ENCODE data around the gene MARCHF10. TPM values are rescaled to one million over a fixed set of nuclear protein-coding genes. Genes with fewer than 3 reads are reported as not detected.

The MARCHF10 gene
- total RNA-seq, 2 experiments from 2014 or later = not detected

GRCh38 chr17:62800585-62800984, 7.5 kb downstream of the MARCHF10 start:
- no TSS peak for BruUV-seq (replicated peaks)
- no peaks in the 10 kb centered on the region for H3K36me3 ChIP-seq (ENCODE audit: insufficient read depth, low read length)
- H3K4me2 ChIP-seq (ENCODE audit: low read length) = no peak overlapping the region
- H3K4me1 ChIP-seq (ENCODE audit: insufficient read depth, low read length, poor library complexity, severe bottlenecking) = no peaks in the 10 kb centered on the region
- intact Hi-C loops (cut with micrococcal nuclease; ENCODE audit: unreplicated experiment) = no loop called here
- no peaks in the 10 kb centered on the region for H3K9me3 ChIP-seq (ENCODE audit: low read length)
- no peak overlapping the region for H3K27ac ChIP-seq (ENCODE audit: low read depth, low read length, poor library complexity, severe bottlenecking)
- H3K79me2 ChIP-seq (ENCODE audit: insufficient read depth, low read depth, low read length) = no peaks in the 10 kb centered on the region
- TF ChIP-seq, protein P1, sequence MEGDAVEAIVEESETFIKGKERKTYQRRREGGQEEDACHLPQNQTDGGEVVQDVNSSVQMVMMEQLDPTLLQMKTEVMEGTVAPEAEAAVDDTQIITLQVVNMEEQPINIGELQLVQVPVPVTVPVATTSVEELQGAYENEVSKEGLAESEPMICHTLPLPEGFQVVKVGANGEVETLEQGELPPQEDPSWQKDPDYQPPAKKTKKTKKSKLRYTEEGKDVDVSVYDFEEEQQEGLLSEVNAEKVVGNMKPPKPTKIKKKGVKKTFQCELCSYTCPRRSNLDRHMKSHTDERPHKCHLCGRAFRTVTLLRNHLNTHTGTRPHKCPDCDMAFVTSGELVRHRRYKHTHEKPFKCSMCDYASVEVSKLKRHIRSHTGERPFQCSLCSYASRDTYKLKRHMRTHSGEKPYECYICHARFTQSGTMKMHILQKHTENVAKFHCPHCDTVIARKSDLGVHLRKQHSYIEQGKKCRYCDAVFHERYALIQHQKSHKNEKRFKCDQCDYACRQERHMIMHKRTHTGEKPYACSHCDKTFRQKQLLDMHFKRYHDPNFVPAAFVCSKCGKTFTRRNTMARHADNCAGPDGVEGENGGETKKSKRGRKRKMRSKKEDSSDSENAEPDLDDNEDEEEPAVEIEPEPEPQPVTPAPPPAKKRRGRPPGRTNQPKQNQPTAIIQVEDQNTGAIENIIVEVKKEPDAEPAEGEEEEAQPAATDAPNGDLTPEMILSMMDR (conservative IDR thresholded peaks at IDR 0.05; ENCODE audit: low read length) = no peak
- no peak for TF ChIP-seq EZH2phosphoT487 (IDR thresholded peaks at IDR 0.05; ENCODE audit: borderline replicate concordance, low read depth, low read length)
- ChIA-PET POLR2A (interaction anchor here (0.6 kb wide), 1 partner anchor 54 kb away, joined by 3 read pairs; no protein-coding TSS in a partner anchor), CTCF (ENCODE audit: unreplicated experiment) (no interaction called here)
- no peaks in the 10 kb centered on the region for H4K20me1 ChIP-seq (ENCODE audit: insufficient read depth, low read length)
- H3K4me3 ChIP-seq (ENCODE audit: low read depth, low read length, poor library complexity, severe bottlenecking) = no peak overlapping the region
- H3K9me2 ChIP-seq (ENCODE audit: insufficient read depth, low read length) = no peaks in the 10 kb centered on the region
- DNase-seq (ENCODE audit: low spot score) = no peak
- no peak overlapping the region for H2AFZ ChIP-seq (ENCODE audit: low read length)

DNA sequence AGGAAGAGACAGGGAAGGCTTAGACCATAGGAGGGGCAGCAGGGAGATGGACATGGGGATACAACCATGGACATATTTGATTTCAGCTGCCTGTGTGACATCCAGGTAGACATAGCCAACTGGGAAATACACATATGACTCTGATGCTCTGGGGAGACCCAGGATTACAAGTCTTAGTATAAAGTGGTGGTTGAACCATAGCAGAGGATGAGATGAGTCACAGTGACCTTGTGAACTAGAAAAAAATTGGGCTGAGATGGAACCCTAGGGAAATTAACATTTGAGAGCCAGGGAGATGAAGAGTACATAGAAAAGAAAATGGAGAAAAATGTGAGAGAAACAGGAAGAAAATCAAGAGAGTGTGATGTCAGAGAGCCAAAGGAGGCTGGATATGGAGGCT, 10.2 kb downstream of the MARCHF10 start:
- no peaks in the 10 kb centered on the region for H4K20me1 ChIP-seq (ENCODE audit: insufficient read depth, low read length)
- H3K9me3 ChIP-seq (ENCODE audit: low read length) = no peaks in the 10 kb centered on the region
- CTCF ChIA-PET (ENCODE audit: unreplicated experiment) = no interaction called here
- TF ChIP-seq EZH2phosphoT487 (IDR thresholded peaks at IDR 0.05; ENCODE audit: borderline replicate concordance, low read depth, low read length) = no peak
- TF ChIP-seq, protein P1 (conservative IDR thresholded peaks at IDR 0.05; ENCODE audit: low read length) = no peak
- no peak overlapping the region for H3K27ac ChIP-seq (ENCODE audit: low read depth, low read length, poor library complexity, severe bottlenecking)
- intact Hi-C loops (cut with micrococcal nuclease; ENCODE audit: unreplicated experiment) = no loop called here
- no peaks in the 10 kb centered on the region for H3K36me3 ChIP-seq (ENCODE audit: insufficient read depth, low read length)
- no peak overlapping the region for H3K4me2 ChIP-seq (ENCODE audit: low read length)
- DNase-seq (ENCODE audit: low spot score) = no peak
- no peaks in the 10 kb centered on the region for H3K9me2 ChIP-seq (ENCODE audit: insufficient read depth, low read length)
- BruUV-seq (replicated peaks) = no TSS peak
- H3K4me3 ChIP-seq (ENCODE audit: low read depth, low read length, poor library complexity, severe bottlenecking) = no peak overlapping the region
- POLR2A ChIA-PET = no interaction called here
- no peak overlapping the region for H2AFZ ChIP-seq (ENCODE audit: low read length)
- no peaks in the 10 kb centered on the region for H3K4me1 ChIP-seq (ENCODE audit: insufficient read depth, low read length, poor library complexity, severe bottlenecking)
- H3K79me2 ChIP-seq (ENCODE audit: insufficient read depth, low read depth, low read length) = no peaks in the 10 kb centered on the region

DNA sequence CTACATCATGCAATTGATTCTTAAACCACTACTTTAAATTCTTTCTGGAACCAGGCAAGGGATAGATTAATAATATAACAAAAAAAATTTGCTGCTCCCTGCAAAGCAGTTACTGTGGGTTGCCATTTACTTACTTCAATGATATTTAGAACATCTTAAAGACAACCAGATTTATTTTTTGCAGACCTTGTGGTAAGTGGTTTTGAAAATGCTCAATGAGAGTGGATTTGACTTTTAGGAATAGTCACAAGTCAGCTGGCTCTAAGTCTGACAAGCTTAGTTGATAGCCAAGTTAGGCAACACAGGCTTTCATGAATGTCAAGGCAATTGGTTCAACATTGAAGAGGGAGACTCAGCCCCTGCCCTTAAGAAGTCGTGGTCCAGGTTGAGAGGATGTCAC, 11.8 kb downstream of the MARCHF10 start:
- H4K20me1 ChIP-seq (ENCODE audit: insufficient read depth, low read length) = no peaks in the 10 kb centered on the region
- no peak for TF ChIP-seq EZH2phosphoT487 (IDR thresholded peaks at IDR 0.05; ENCODE audit: borderline replicate concordance, low read depth, low read length)
- TF ChIP-seq, protein P1 (conservative IDR thresholded peaks at IDR 0.05; ENCODE audit: low read length) = no peak
- no peak for DNase-seq (ENCODE audit: low spot score)
- H3K9me3 ChIP-seq (ENCODE audit: low read length) = no peaks in the 10 kb centered on the region
- intact Hi-C loops (cut with micrococcal nuclease; ENCODE audit: unreplicated experiment) = no loop called here
- no peak overlapping the region for H3K27ac ChIP-seq (ENCODE audit: low read depth, low read length, poor library complexity, severe bottlenecking)
- H2AFZ ChIP-seq (ENCODE audit: low read length) = no peak overlapping the region
- no peak overlapping the region for H3K4me3 ChIP-seq (ENCODE audit: low read depth, low read length, poor library complexity, severe bottlenecking)
- no peaks in the 10 kb centered on the region for H3K9me2 ChIP-seq (ENCODE audit: insufficient read depth, low read length)
- no peak overlapping the region for H3K4me2 ChIP-seq (ENCODE audit: low read length)
- H3K79me2 ChIP-seq (ENCODE audit: insufficient read depth, low read depth, low read length) = no peaks in the 10 kb centered on the region
- ChIA-PET CTCF (ENCODE audit: unreplicated experiment) (no interaction called here), POLR2A (no interaction called here)
- H3K36me3 ChIP-seq (ENCODE audit: insufficient read depth, low read length) = no peaks in the 10 kb centered on the region
- no peaks in the 10 kb centered on the region for H3K4me1 ChIP-seq (ENCODE audit: insufficient read depth, low read length, poor library complexity, severe bottlenecking)
- no TSS peak for BruUV-seq (replicated peaks)
